K562 (cell line): ENCODE data around the gene PLXNB2. TPM values are rescaled to one million over a fixed set of nuclear protein-coding genes. Genes with fewer than 3 reads are reported as not detected.

Experiments used
- ATAC-seq: fragments of 200-7000 bp; cut with Tn5 transposase; 3 replicates; pipeline ENCODE4 v1.9.1; 2020; ENCODE audit warnings: moderate library complexity
- BruUV-seq: library from RNA; stranded (reverse); fragments of 400-500 nt; replicated peaks from 2 replicates; lab custom pipeline; 2021; lab: Mats Ljungman, UMichigan
- CTCF ChIA-PET: fragments of 300-600 bp; formaldehyde crosslinking; extraction: SDS; loops from one replicate; lab custom pipeline; 2021; ENCODE audit warnings: low intra/inter-chr PET ratio; lab: Yijun Ruan, JAX
- POLR2A ChIA-PET: fragments of 300-600, 350-650 bp; sonication (Branson Sonifier 250); formaldehyde crosslinking; extraction: SDS; loops from one replicate; lab custom pipeline; 2021; ENCODE audit warnings: antibody characterized with exemption, inconsistent platforms; lab: Yijun Ruan, JAX
- DNase-seq, 4 experiments: peaks; one replicate each; pipeline versions ENCODE4 v3.0.0 to v3.0.0-alpha.2; 2011 to 2018; ENCODE audit warnings: low spot score in 3 of 4, mixed read lengths in 3 of 4; ENCODE audit errors: extremely low read depth in 1 of 4
- FAIRE-seq: peaks from 2 replicates; lab custom pipeline; 2011; peaks lifted over from hg19 to GRCh38; lab: Jason Lieb, UNC
- H2AFZ ChIP-seq: 2 replicates; pipeline ENCODE4 v1.6.0; 2011; ENCODE audit warnings: low read depth, low read length, control low read depth, inconsistent platforms
- H3K27ac ChIP-seq: fragments of 200-600 bp; 3 replicates; pipeline ENCODE4 v1.8.0; 2011; ENCODE audit warnings: low read depth, mild to moderate bottlenecking, control low read depth, inconsistent platforms, low read length, moderate library complexity, mixed read lengths; ENCODE audit errors: extremely low read depth
- H3K27me3 ChIP-seq, 2 experiments: fragments of 300-600 bp in 1 of 2; 2 replicates in 1 of 2; 3 replicates in 1 of 2; pipeline versions ENCODE4 v1.6.0 to v1.8.0; 2011; ENCODE audit warnings: inconsistent platforms in 2 of 2, low read length in 2 of 2, mild to moderate bottlenecking in 1 of 2, mixed read lengths in 1 of 2, moderate library complexity in 1 of 2; ENCODE audit not compliant: control insufficient read depth in 2 of 2, insufficient read depth in 2 of 2
- H3K36me3 ChIP-seq: fragments of 300-600 bp; 3 replicates; pipeline ENCODE4 v1.8.0; 2011; ENCODE audit warnings: mild to moderate bottlenecking, low read length, inconsistent platforms; ENCODE audit not compliant: control insufficient read depth, insufficient read depth
- H3K4me1 ChIP-seq, 2 experiments: fragments of 200-600 bp in 1 of 2; replicated peaks in 1 of 2; 2 replicates in 1 of 2; 3 replicates in 1 of 2; pipeline versions ENCODE4 v1.5.1 to v1.8.0; 2011; ENCODE audit warnings: inconsistent platforms in 2 of 2, low read length in 2 of 2, mild to moderate bottlenecking in 1 of 2, mixed read lengths in 1 of 2, moderate library complexity in 1 of 2; ENCODE audit not compliant: control insufficient read depth in 2 of 2, insufficient read depth in 2 of 2
- H3K4me2 ChIP-seq: 2 replicates; pipeline ENCODE4 v1.6.1; 2011; ENCODE audit warnings: low read length, control low read depth, inconsistent platforms, mixed read lengths; ENCODE audit not compliant: insufficient read depth
- H3K4me3 ChIP-seq: fragments of 200-600 bp; sonication (generic), shearing (Covaris generic); 2 replicates; pipeline ENCODE4 v1.5.1; 2016; ENCODE audit warnings: control low read depth, inconsistent platforms
- H3K79me2 ChIP-seq: fragments of 200-600 bp; 3 replicates; pipeline ENCODE4 v1.8.0; 2011; ENCODE audit warnings: low read length, inconsistent platforms; ENCODE audit not compliant: control insufficient read depth, insufficient read depth
- H3K9ac ChIP-seq, 2 experiments: 2 replicates each; pipeline versions ENCODE4 v1.6.0 to v1.6.1; 2011; ENCODE audit warnings: low read depth in 2 of 2, low read length in 2 of 2, control low read depth in 1 of 2, inconsistent platforms in 1 of 2, mild to moderate bottlenecking in 1 of 2, mixed read lengths in 1 of 2; ENCODE audit not compliant: insufficient read depth in 1 of 2
- H3K9me1 ChIP-seq: one replicate; pipeline ENCODE4 v1.6.0; 2011; ENCODE audit warnings: inconsistent platforms, mild to moderate bottlenecking, low read length, moderate library complexity; ENCODE audit not compliant: control insufficient read depth, insufficient read depth
- H3K9me3 ChIP-seq: replicated peaks from 2 replicates; pipeline ENCODE4 v1.5.1; 2011; ENCODE audit warnings: low read depth, low read length, inconsistent platforms; ENCODE audit not compliant: control insufficient read depth, insufficient read depth
- H4K20me1 ChIP-seq: replicated peaks from 2 replicates; pipeline ENCODE4 v1.6.1; 2011; ENCODE audit warnings: low read length, inconsistent platforms, mixed read lengths; ENCODE audit not compliant: control insufficient read depth, insufficient read depth
- RBFOX2 ChIP-seq: fragments of 200-400 bp; formaldehyde crosslinking; IDR thresholded peaks from 2 replicates; pipeline ENCODE4 v1.6.1; 2017; ENCODE audit warnings: low read depth, mild to moderate bottlenecking, low read length, moderate library complexity
- SMARCE1 ChIP-seq: fragments of 450-650 bp; IDR thresholded peaks from 2 replicates; pipeline ENCODE4 v1.7.1; 2016; ENCODE audit warnings: mild to moderate bottlenecking
- SUPT5H ChIP-seq: fragments of 450-650 bp; IDR thresholded peaks from 2 replicates; pipeline ENCODE4 v1.6.1; 2016
- TARDBP ChIP-seq: fragments of 450-650 bp; IDR thresholded peaks from 2 replicates; pipeline ENCODE4 v1.6.1; 2016
- TEAD2 ChIP-seq: fragments of 450-650 bp; IDR thresholded peaks from 2 replicates; pipeline ENCODE4 v1.6.1; 2016; ENCODE audit warnings: missing genetic modification characterization, control low read depth, missing compliant biosample characterization
- ZNF124 ChIP-seq: sonication (generic); formaldehyde crosslinking; IDR thresholded peaks from 2 replicates; pipeline ENCODE4 v1.8.1; 2022; ENCODE audit warnings: missing genetic modification reagents
- WGBS: fragments of 100-300 bp; shearing (Covaris generic); methylation state at CpG from one replicate; pipeline ENCODE4 v1.1.6; 2016; ENCODE audit warnings: low coverage, mixed read lengths; ENCODE audit not compliant: insufficient coverage; ENCODE audit errors: missing lambda C conversion rate; 5-methylcytosine and 5-hydroxymethylcytosine counted together
- in situ Hi-C: fragments of 300-500 bp; cut with MboI; formaldehyde crosslinking; loops from 4 replicates; pipeline ENCODE4 v1.15.0; 2018; ENCODE audit warnings: inconsistent platforms, mixed read lengths
- intact Hi-C: fragments of 100-400 bp; cut with micrococcal nuclease; formaldehyde crosslinking; loops from 2 replicates; pipeline ENCODE4 v1.14.2; 2022
- polyA plus RNA-seq, 8 experiments: library from polyadenylated mRNA; depleted of rRNA in 4 of 8; stranded (reverse) in 5 of 8; unstranded in 3 of 8; fragments of >200 nt; fragmentation: Nextera tagmentation in 2 of 8; fragmentation: Illumina TruSeq in 1 of 8; extraction: Ambion mirVana in 2 of 8; extraction: Trizol in 1 of 8; gene quantifications; 2 replicates each; pipeline versions ENCODE4 v1.2.1 to v1.2.3, GENCODE V29; 2011 to 2014; ENCODE audit warnings: inconsistent platforms in 1 of 8, missing spikeins in 1 of 8
- total RNA-seq, 7 experiments: library from RNA; depleted of rRNA in 6 of 7; stranded (reverse); fragments of >200 nt in 6 of 7; fragmentation: Illumina TruSeq in 2 of 7; extraction: Trizol in 2 of 7; gene quantifications; 2 replicates each; pipeline versions ENCODE4 v1.2.1 to v1.2.3, GENCODE V29; 2011 to 2021; ENCODE audit warnings: low replicate concordance in 1 of 7

PLXNB2 gene
- total and polyA plus RNA-seq, 9 of the 15 experiments (the other 6 are each of a cell fraction or from before 2014, with no cell fraction given): 0.15 to 45.1 (median 13.6) TPM

DNA sequence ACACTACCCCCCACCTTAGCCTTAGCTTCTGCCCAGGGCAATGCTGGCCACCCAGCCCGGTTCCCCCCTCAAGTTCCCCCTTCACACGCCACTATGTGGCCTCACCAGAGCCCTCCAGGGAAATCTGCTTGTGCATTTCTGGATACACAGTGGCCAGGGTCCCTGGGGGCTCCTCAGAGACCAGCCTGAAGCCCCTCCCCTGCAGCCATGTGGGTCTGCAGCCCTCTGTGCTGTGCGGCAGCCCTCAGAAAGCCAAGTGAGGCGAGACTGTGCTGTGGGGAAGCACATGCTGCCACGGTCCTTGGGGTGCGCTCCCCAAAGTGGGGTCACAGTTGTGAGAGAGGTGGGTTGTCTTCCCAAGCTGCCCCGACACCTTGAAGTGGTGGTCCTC lies 2.1 kb upstream of the PLXNB2 start:
- Histone ChIP-seq H3K4me3 (no peak overlapping the region), H3K4me2 (no peak overlapping the region), H3K79me2 (peaks cover 25% of the 10 kb centered on the region), H3K9me3 (no peaks in the 10 kb centered on the region), H3K36me3 (no peaks in the 10 kb centered on the region), H4K20me1 (no peaks in the 10 kb centered on the region), H3K27me3 (no peaks in the 10 kb centered on the region), H3K9me1 (no peaks in the 10 kb centered on the region), H3K27ac (no peak overlapping the region), H2AFZ (no peak overlapping the region), H3K9ac (peak overlapping the region in 1 of 2 experiments; percentile 83; a peak in 2 of 4 replicates), H3K4me1 (peaks cover 27 to 86% of the 10 kb centered on the region in 2 experiments)
- no peak for TF ChIP-seq SMARCE1
- no peak for TF ChIP-seq TEAD2 (tag)
- no peak for TF ChIP-seq TARDBP
- TF ChIP-seq RBFOX2: 0 out of 2 replicates have a peak, but pooled peaks have one; percentile 2
- in situ Hi-C loops: no loop called here
- WGBS: 91% methylated on average over 5 of the region's 7 CpGs
- no TSS peak for BruUV-seq
- FAIRE-seq: no peak
- DNase-seq: no peak
- POLR2A ChIA-PET: interaction anchor here (1.3 kb wide), 1 partner anchor 10 kb away, joined by 3 read pairs; no protein-coding TSS in a partner anchor
- ATAC-seq: no peak
- intact Hi-C loops: no loop called here
- CTCF ChIA-PET: no interaction called here

DNA sequence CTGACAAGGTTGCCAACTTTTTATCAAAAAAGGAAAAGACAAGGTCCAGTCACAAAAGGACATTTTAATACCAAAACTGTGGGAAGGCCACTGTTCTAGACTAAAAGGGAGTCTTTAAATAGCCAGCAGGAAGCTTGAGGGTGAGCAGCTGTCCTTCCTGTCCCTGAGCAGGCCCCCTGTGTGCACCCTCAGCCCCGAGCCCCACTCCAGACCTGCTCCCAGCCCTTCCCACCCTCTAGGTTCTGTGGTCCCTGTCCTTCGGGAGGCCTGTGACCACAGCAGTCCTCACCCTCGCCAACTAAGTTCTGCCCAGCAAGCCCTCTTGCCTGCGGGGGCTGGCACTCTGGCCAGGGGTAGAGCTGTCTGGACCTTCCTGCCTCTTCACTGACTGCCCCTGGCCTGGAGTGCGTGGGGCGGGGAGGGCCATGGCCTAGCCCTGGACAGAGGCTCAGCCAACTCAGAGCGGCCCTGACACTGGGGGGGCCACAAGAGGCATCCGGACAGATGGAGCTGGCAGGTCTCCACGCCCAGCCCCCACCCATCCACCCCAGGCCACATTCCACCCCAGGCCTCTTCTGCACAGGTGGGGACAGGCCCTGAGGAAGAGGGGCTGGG lies 1.6 kb upstream of the PLXNB2 start:
- TF ChIP-seq SUPT5H (0 out of 2 replicates have a peak, but pooled peaks have one; percentile 1), ZNF124 (CRISPR knock-in tag) (no peak), RBFOX2 (0 out of 2 replicates have a peak, but pooled peaks have one; percentile 7)
- Histone ChIP-seq H3K36me3 (no peaks in the 10 kb centered on the region), H3K9me3 (no peaks in the 10 kb centered on the region), H3K79me2 (peaks cover 29% of the 10 kb centered on the region), H3K27ac (peak overlapping the region; percentile 57), H3K9ac (peak overlapping the region in 1 of 2 experiments; percentile 83; a peak in 2 of 4 replicates), H3K9me1 (no peaks in the 10 kb centered on the region), H3K4me3 (no peak overlapping the region), H2AFZ (no peak overlapping the region), H3K27me3 (no peaks in the 10 kb centered on the region), H3K4me1 (peaks cover 30 to 86% of the 10 kb centered on the region in 2 experiments), H4K20me1 (no peaks in the 10 kb centered on the region), H3K4me2 (peak overlapping the region; percentile 17)
- WGBS: 93% methylated on average over 2 of the region's 9 CpGs
- CTCF ChIA-PET: no interaction called here
- intact Hi-C loops: no loop called here
- no TSS peak for BruUV-seq
- DNase-seq: no peak
- 0 out of 3 replicates have a peak, but pooled peaks have one; percentile 6 for ATAC-seq
- no peak for FAIRE-seq
- in situ Hi-C loops: no loop called here
- POLR2A ChIA-PET: interaction anchor here (0.5 to 1.3 kb wide), 3 partner anchors 10 to 15 kb away, joined by 3 to 5 read pairs (median 4); no protein-coding TSS in a partner anchor
